ENCODE measurements around the gene KCTD21.
"Not testable (repeated sequence)": the region's sequence is repeated elsewhere in the genome, so short reads cannot be mapped to it uniquely, and the experiment has no call there.

The KCTD21 gene

DNA sequence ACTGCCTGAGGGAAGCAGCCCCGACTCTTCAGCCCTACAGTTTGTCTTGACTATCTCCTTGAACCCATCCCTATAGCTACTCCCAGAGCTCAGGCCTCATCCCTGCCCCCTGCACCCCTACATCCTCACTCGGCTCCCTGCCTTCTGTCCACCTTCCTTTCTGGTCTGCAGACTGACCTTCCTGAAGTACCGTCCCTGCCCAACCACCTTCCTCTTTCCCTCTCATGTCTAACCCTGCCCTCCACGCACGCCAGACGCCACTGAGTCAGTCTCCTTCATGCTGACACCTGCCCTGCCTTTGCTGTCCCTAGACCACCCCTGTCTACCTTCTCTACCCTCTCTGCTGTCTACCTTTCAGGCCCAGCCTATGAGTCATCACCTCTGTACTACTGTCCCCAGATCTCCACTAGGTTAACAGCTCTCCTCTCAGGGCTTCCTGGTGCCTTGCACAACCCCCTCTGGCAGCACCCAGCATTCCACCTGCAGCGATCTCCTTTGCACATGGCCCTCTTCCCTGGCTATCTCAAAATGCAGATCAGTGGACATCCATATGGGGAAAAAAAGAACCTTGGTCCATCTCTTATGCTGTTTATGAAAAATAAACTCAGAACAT lies 8.9 kb downstream of the KCTD21 start:
- FAIRE-seq (no peak), DNase-seq (ENCODE audit: insufficient read length, low spot score) (no peak)

DNA sequence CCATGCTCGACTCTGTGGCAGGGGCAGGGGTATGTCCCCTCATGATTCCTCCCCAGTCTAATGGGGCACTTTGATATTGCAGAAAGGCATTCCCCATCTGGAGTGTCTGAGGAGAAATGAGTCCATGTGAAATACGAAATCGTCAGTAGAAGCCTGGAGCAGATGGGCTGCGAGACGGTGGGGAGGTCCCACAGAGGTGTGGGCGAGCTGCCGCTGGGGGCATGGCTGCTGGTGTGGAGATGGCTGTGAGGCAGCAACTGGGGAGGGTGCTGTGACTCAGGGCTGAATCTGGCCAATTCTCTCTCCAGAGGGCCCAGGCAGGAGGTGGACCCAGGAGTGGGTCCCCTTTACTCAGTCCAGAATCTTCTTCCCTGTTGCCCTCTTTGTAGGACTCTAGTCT lies 11.2 kb downstream of the KCTD21 start:
- DNase-seq (ENCODE audit: insufficient read length, low spot score) (no peak), FAIRE-seq (no peak)

DNA sequence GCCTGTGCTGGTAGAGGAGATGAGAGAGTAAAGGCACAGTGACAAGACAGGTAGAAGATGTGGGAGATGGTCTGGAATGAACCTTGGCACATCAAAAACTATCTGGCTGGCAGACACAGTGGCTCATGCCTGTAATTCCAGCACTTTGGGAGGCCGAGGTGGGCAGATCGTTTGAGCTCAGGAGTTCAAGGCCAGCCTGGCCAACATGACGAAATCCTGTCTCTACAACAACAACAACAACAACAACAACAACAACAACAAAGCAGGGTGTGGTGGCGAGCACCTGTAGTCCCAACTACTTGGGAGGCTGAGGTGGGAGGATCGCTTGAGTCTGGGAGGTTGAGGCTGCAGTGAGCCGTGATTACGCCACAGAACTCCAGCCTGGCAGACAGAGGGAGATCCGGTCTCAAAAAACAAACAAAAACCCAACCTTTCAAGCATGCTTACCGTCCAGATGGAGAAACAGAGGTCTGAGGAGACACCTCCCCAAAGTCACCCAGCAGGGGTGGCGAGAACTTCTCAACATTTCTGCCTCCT lies 11.8 kb downstream of the KCTD21 start:
- FAIRE-seq: no peak

DNA sequence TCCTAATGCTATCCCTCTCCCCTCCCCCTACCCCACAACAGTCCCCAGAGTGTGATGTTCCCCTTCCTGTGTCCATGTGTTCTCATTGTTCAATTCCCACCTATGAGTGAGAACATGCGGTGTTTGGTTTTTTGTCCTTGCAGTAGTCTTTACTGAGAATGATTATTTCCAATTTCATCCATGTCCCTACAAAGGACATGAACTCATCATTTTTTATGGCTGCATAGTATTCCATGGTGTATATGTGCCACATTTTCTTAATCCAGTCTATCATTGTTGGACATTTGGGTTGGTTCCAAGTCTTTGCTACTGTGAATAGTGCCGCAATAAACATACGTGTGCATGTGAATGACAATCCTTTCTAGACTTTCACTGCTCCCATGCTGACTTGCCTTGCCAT lies 12.6 kb downstream of the KCTD21 start:
- not testable (repeated sequence) for DNase-seq (ENCODE audit: insufficient read length, low spot score); FAIRE-seq

More for the DNA sequence above, 11.8 kb downstream of the KCTD21 start:
- DNase-seq (ENCODE audit: insufficient read length, low spot score): no peak

DNA sequence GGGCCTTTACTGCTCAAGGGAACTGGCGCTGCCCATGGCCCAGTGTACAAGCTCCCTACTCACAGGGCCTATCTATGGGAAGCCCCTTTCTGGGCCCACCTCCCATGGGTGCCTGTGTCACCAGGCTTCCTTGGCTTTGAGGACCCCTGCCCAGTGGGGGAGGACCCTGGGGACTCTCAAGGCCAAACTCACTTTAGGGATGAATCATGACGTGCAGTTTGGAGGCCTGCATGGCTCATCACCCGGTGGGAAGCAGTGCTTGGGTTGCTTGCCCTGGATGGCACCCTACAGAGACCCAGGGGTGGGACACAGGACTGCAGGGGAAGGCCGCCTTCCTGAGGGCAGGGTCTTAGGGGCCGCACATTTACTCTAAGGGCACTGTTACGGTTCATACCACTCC lies 16.5 kb downstream of the KCTD21 start:
- FAIRE-seq (no peak), DNase-seq (ENCODE audit: insufficient read length, low spot score) (no peak)

DNA sequence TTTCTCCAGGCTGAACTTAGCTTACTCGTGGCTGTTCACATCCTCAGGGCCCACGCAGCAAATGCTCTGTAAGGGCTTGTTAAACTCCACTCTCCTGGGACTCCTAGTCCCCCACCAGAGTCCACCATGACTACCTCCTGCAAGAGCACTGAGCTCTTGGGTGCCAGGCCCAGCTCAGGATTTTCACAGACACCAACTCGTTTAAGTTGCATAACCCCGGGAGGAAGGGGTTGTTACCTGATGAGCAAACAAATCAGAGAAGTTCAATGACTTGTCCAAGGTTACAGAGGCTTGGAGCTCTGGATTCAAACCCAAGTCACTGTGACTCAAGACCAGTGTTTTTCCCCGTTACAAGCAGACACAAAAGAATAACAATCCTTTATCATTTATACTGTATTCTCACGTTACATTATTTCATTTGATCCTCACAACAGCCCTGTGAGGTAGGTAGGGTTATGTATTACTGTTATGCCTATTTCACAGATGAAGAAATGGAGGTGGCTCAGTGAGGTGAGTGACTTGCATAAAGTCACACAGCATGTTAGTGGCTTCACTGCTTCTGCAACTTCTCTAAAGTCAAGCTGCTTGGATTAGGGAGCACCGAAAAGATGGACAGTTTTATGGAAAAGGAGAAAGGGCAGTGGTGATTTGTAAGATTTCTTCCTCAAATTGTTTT lies 17.4 kb downstream of the KCTD21 start:
- no peak for DNase-seq (ENCODE audit: insufficient read length, low spot score)
- no peak for FAIRE-seq

DNA sequence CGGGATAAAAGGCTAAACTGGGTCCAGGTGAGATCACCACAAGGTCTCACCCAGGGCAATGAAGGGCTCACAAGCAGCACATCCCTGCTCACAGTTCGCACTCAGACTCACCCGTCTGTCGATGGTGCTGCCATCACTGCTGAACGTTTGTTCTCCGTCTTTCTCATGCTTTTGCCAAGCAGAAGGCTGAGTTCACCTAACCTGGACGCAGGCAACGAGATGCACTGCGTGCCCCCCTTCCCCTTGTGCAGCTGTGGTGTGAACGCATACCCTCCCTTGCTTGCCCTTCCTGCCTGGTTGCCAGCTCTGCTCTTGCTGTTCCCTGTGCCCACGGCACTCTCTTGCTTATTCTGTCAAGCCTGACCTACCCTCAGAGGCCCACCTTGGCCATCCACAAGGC lies 18.0 kb downstream of the KCTD21 start:
- FAIRE-seq (no peak), DNase-seq (ENCODE audit: insufficient read length, low spot score) (no peak)

DNA sequence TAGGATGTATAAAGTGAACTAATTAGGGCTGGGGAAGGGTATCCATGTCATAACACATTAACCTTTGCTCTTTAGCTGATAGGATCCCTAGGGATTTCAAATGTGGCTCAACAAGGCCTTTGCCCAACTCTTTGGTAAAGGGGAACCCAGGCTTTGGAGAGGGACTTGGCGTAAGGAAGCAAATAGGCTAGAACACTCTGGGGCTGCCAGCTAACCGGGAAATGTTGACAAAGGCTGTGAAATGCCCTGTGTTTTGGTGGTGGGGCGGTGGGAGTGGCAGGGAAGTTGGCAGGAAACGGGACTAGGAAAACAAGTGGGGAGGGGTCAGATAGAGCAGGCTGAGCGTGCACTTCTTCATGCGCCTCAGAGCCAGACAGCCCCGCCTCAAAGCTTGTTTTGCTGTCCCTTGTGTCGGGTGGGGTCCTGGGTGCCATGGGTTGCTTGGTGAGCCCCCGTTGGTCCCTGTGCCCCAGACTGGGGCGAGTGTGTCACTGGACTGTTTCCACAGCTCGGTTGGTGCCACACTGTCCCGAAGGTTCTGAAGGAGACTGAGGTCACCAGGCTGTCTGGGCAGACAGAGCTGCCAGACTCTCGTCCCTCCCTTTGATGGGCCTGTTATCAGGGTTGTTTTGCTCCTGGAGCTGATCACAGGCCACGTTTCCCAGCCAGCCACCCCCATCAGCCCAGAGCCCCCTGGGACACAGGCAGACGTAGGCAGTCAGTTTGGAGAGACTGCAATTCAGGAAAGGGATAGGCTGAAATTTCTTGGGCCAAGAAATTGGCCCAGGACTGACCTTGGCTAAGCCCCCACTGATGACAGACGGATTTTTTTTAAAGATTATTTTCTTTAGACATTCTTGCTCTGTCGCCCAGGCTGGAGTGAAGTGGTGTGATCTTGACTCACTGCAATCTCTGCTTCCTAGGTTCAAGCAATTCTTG lies 19.6 kb downstream of the KCTD21 start:
- FAIRE-seq (no peak), DNase-seq (ENCODE audit: insufficient read length, low spot score) (no peak)

DNA sequence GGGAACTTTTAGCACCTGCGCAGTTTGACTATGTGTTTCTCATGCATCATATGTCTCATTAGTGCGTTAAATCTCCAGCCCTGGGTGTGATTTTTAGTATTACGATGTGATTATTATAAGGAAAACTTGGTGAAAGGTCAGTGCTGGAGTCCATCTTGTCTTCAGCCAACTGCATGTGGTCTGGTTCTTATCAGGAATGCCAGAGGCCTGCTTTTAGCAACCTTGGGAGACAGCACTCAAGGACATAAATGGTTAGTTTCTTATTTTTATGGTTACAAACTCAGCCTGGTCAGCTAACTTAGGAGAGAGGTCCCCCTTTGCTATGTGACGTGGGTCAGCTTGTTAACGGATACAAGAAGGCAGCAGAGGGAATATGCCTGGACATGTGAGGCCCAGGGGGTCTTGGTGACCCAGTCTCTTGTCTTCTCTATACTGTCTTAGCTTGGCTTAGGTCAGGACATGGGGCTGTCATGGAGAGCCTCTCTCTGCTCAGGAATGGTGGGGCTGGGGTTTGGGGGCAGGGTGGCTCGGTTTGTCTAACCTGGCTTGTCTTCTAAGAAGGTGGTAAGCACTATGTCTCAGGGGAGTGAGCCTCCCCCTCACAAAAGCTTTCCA lies 21.5 kb downstream of the KCTD21 start:
- FAIRE-seq (no peak), DNase-seq (ENCODE audit: insufficient read length, low spot score) (no peak)

DNA sequence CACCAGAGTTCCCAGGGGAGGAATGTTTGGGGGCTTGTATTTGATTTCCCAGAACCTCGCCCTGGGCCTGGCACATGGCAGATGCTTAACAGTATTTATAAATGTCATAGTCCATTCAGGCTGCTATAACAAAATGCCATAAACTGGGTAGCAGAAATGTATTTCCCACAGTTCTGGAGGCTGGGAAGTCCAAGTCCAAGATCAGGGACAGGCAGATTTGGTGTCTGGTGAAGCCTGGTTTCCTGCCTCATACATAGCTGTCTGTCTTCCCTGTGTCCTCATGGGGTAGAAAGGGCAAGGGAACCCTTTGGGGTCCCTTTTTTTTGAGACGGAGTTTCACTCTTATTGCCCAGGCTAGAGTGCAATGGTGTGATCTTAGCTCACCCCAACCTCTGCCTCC lies 24.0 kb downstream of the KCTD21 start:
- DNase-seq (ENCODE audit: insufficient read length, low spot score): no peak
- FAIRE-seq: no peak

DNA sequence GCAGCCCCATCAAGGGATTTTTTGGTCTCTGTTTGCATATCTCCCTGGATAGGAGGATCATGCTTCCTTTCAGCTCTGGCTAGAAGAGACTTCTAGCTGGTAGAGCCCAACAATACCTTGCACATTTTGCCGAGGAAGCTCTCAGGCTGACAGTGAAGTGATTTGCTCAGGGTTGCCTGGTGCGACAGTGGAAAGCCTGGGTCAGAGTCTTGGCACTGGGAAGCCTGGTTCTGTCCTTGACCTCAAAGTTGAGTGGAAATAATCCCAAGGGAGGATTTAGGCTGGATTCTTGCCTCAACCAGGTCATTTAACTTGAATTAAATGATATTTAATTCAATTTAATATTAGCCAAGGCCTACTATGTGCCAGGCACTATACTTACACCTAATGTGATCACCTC lies 24.6 kb downstream of the KCTD21 start:
- DNase-seq (ENCODE audit: insufficient read length, low spot score) (no peak), FAIRE-seq (no peak)

DNA sequence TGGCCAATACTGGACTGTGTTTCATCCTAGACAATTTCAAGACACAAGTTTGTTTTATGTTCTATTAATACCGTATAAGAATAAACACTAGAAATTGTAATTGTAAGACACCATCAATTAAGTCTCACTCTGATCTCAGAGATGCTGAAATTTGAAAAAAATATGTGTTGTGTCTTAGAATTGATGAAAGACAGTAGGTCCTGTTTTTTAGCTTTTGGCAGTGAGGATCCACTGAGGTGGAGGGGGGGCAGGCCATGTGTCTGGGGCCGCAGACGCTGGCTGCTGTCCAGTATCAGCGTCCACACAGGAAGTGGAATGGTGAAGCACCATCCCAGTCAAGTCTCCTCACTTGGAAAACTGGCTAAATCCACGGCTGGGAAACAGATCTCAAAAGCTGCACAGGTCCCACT lies 26.5 kb downstream of the KCTD21 start:
- DNase-seq (ENCODE audit: insufficient read length, low spot score) (no peak), FAIRE-seq (no peak)

DNA sequence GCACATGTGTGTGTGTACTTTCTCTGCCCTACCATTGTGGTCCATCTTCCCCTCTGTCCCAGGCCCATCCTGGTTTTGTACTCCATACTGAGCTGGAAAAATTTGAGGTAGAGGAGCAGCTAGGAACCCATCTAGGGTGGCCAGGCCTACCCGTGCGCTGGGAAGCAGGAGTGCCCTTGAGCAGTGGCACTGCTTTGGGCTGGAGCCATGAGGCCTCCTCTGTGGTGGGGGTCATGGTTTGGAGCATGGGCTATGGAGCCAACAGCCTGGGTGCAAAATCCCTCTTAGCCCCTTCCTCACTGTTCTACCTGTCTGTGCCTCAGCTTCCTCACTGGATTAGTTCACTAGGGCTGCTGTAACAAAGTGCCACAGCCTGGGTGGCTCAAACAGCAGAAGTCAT lies 27.1 kb downstream of the KCTD21 start:
- FAIRE-seq (no peak), DNase-seq (ENCODE audit: insufficient read length, low spot score) (no peak)

DNA sequence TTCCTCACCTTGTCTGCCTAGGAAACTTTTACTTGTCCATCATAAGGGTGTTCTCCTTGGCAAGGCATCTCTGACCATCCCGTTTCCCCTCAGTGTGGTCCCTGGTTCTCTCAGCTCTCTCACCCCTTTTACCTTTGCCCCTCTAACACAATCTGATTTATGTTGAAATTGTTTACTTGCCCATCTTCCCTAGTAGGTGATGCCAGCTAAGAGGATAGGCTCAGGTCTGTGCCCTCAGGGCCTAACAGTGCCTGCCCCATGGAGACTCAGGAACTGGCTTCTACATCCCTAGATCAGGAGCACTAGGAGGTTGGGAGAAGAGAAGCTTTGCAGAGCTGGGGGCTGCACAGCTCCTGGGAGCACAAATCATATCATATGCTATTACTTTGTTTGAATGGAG lies 27.9 kb downstream of the KCTD21 start:
- DNase-seq (ENCODE audit: insufficient read length, low spot score) (no peak), FAIRE-seq (no peak)

DNA sequence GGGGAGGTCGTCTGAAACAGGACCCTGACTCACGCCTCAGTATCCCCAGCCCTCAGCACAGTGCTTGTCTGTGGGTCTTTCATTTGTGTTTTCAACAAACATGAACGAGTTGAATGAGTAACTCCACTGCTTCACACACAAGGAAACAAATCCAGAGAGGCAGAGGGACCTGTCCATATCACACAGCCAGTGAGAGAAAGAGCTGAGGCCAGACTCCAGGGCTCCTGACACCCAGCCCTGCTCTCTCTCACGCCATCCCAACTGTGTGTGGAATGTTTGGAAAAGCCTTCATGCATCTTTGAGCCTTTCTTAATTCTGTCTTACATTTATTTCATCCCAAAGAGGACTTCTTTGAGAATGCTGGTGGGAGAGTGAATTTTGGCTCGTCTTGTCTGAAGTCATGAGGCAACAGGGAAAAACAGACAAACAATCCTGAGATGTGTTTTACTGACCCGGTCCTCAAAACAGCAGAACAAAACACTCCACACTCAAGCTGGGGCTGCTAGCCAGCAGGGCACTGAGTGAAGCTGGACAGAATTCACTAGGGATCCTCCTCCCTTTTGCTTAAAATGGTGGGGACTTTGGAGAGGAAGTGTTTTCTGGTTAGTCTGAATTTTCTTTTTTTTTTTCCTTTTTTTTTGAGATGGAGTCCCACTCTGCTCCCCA lies 29.3 kb downstream of the KCTD21 start:
- FAIRE-seq (no peak), DNase-seq (ENCODE audit: insufficient read length, low spot score) (no peak)

DNA sequence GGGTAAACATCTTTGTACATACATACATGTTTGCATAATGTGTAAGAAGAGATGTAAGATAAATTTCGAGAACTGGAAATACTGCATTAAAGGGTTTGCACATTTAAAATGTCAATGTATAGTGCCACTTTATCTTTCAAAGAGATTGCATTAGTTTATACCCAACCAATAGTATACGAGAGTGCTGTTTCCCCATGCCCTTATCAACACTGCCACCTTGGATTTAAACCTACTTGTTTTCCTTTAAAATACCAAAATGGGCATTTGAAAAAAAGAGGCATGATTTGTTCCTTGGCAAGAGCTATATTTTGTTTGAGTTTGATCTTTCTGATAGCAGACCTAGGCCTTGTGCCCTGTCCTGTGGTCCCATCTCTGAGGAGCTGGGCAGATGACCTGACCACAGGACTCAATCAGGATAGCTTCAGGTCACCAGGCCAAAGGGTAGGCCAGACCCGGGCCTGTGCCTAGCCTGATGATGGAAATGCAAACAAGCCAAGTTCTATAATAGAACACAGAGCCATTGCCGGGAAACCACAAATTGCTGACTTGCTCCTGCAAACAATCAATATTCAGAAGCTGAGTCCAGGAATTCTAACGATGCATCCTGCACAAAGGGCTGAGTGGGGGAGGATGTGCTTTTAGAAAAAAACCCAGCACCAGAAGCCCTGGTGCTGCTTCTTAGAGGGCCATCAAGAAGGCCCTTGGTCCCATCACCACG lies 32.1 kb downstream of the KCTD21 start:
- DNase-seq (ENCODE audit: insufficient read length, low spot score): no peak
- no peak for FAIRE-seq

DNA sequence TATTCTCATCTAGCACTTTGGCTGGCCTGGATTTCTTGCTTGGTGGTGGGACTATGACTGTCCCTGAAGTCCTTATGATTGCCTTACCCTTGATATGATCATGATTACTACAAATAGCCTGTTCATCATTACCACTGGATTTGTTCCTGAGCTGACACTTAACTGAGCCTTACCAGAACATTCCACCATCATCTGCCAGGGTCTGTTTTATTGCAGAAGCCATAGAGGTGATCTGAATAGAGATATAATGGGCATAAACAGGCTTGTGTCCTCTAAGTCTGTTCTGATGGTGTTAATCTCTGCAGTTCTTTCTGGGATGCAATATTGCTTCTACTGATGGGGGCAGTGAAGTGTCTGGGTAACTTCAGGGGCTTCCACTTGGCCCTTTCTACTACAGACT lies 36.6 kb downstream of the KCTD21 start:
- no peak for FAIRE-seq
- DNase-seq (ENCODE audit: insufficient read length, low spot score): no peak

DNA sequence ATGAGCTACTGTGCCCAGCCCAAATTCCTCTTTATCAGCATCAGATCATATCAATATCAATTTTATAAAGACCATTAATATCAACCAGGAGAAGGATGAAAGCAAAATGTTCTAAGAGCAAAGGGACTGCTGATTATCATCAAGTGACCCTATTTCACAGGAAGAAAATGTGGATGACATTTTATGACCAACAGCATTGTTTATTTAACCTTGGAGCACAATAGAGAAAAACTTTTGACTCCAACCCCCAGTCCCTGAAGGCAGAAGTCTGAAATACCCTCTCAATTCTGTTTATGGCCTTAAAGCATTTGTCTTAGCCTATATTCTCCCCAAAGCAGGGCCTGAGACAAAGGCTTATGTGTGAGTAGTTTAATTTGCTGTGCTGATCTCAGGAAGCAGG lies 37.7 kb downstream of the KCTD21 start:
- FAIRE-seq: no peak

DNA sequence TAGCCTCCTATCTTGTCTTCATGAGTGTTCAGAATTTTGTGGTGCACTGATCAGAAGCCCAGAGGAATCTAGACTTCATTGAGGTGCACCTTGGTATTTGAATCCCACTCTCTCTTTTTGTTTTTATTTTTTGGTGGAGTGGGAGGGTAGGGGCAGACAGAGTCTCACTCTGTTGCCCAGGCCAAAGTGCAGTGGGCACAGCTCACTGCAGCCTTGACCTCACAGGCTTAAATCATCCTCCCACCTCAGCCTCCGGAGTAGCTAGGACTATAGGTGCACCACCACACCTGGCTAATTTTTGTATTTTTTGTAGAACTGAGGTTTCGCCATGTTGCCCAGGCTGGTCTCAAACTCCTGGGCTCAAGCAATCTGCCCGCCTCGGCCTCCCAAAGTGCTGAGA lies 38.1 kb downstream of the KCTD21 start:
- DNase-seq (ENCODE audit: insufficient read length, low spot score) (no peak), FAIRE-seq (no peak)

More for the DNA sequence above, 37.7 kb downstream of the KCTD21 start:
- no peak for DNase-seq (ENCODE audit: insufficient read length, low spot score)

DNA sequence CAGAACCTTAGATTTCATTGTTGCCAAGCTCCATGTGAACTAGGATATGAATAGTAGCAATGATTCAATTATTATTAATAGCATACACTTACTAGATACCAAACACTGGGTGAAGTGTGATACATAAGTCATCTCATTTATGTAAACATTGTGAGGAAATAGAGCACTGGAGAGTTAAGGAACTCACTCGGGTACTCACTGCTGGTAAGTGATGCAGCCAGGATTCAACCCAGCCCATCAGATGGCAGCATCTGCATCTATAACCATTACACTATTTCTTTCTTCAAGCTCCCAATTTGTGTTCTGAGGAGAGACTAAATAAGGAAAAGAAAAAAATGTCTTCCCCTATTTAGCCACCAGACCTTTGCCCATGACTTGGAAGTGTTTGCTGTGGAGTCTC lies 38.8 kb downstream of the KCTD21 start:
- FAIRE-seq (no peak), DNase-seq (ENCODE audit: insufficient read length, low spot score) (no peak)
